Left ventricle myocardium inferior (tissue), 1 donor: Measurements from ENCODE around the gene KCNK3. TPM values are rescaled to one million over a fixed set of nuclear protein-coding genes. Genes with fewer than 3 reads are reported as not detected.

Source experiments
- DNase-seq: peaks from one replicate; pipeline ENCODE4 v3.0.0-alpha.2; 2020
- H3K27ac ChIP-seq: fragments of 200-600 bp; replicated peaks from 2 replicates; pipeline ENCODE4 v1.8.0; 2021
- H3K27me3 ChIP-seq: fragments of 200-600 bp; 2 replicates; pipeline ENCODE4 v1.8.0; 2021; ENCODE audit warnings: low read depth
- H3K36me3 ChIP-seq: fragments of 200-600 bp; 2 replicates; pipeline ENCODE4 v1.8.0; 2021
- H3K4me1 ChIP-seq: fragments of 200-600 bp; 2 replicates; pipeline ENCODE4 v1.8.0; 2021
- H3K4me3 ChIP-seq: fragments of 200-600 bp; 2 replicates; pipeline ENCODE4 v1.8.0; 2021; ENCODE audit warnings: mild to moderate bottlenecking, moderate library complexity
- H3K9me3 ChIP-seq: fragments of 200-600 bp; replicated peaks from 2 replicates; pipeline ENCODE4 v1.8.0; 2021
- intact Hi-C: fragments of 100-400 bp; cut with micrococcal nuclease; formaldehyde crosslinking; loops from one replicate; pipeline ENCODE4 v1.11.0; 2022
- total RNA-seq: library from RNA; stranded (reverse); fragmentation: NEBNext Ultra II Directional; extraction: Animal tissue kit (Norgen Biotek cat#: 25700); gene quantifications from one replicate; pipeline ENCODE4 v1.2.1, GENCODE V29; 2021
- TF ChIP-seq, protein P1 (sequence below): fragments of 200-600 bp; IDR thresholded peaks from 2 replicates; pipeline ENCODE4 v1.8.0; 2021; ENCODE audit warnings: antibody characterized with exemption, mild to moderate bottlenecking, borderline replicate concordance
- donor health status: DM: no; HTN: yes; CAD: no; lungs with severe emphysema.

Gene KCNK3
- total RNA-seq, 1 donor from 2014 or later: 3.2 TPM

GRCh38 chr2:26710145-26710544 is 17.6 kb downstream of the KCNK3 start:
- peak overlapping the region; percentile 75 for H3K27ac ChIP-seq
- no peak for DNase-seq
- no peaks in the 10 kb centered on the region for H3K27me3 ChIP-seq
- H3K9me3 ChIP-seq: no peaks in the 10 kb centered on the region
- H3K4me3 ChIP-seq: no peak overlapping the region
- TF ChIP-seq, protein P1, sequence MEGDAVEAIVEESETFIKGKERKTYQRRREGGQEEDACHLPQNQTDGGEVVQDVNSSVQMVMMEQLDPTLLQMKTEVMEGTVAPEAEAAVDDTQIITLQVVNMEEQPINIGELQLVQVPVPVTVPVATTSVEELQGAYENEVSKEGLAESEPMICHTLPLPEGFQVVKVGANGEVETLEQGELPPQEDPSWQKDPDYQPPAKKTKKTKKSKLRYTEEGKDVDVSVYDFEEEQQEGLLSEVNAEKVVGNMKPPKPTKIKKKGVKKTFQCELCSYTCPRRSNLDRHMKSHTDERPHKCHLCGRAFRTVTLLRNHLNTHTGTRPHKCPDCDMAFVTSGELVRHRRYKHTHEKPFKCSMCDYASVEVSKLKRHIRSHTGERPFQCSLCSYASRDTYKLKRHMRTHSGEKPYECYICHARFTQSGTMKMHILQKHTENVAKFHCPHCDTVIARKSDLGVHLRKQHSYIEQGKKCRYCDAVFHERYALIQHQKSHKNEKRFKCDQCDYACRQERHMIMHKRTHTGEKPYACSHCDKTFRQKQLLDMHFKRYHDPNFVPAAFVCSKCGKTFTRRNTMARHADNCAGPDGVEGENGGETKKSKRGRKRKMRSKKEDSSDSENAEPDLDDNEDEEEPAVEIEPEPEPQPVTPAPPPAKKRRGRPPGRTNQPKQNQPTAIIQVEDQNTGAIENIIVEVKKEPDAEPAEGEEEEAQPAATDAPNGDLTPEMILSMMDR: no peak
- intact Hi-C loops: no loop called here
- no peaks in the 10 kb centered on the region for H3K36me3 ChIP-seq
- peaks cover 63% of the 10 kb centered on the region for H3K4me1 ChIP-seq

DNA sequence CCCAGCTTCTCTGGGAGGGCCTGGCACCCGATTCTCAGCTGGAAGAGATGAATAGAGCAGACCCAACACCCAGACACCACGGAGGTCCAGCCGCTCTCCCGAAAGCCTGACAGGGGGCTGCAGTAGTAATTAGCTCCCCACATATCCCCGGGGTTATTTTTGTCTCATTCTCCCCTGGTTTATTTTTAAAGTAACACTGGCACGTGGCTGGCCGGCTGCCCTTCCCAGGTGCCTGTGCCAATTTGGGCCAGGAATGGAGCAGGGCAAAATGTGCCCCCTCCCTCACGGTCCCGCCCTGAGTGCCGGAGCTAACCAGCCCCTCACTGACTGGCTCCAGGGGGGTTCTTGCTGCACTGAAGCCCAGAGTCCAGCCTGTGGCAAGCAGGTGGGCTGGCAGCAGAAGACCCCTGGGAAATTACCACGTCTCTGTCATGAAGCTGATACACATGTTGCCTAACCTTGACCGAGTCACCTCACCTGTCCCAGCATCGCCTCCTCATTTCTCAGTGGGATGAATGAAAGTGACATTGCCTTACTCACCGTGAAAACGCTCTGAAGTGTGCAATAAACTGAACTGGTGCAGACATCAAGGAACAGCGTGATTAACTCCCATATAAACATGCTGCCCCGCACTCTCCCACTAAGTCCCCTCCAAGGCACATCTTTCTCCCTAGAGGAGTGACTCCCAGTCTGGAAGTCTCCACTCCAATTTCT is 18.4 kb downstream of the KCNK3 start:
- no peaks in the 10 kb centered on the region for H3K27me3 ChIP-seq
- intact Hi-C loops: no loop called here
- DNase-seq: peak; percentile 61

GRCh38 chr2:26711457-26712161 is 19.1 kb downstream of the KCNK3 start:
- no peaks in the 10 kb centered on the region for H3K9me3 ChIP-seq
- H3K4me1 ChIP-seq: peaks cover 58% of the 10 kb centered on the region
- no peaks in the 10 kb centered on the region for H3K36me3 ChIP-seq
- no peak for DNase-seq
- intact Hi-C loops: no loop called here
- H3K27ac ChIP-seq: peak overlapping the region; percentile 75
- no peaks in the 10 kb centered on the region for H3K27me3 ChIP-seq
- H3K4me3 ChIP-seq: no peak overlapping the region
- TF ChIP-seq, protein P1: no peak

More for the DNA sequence above, 18.4 kb downstream of the KCNK3 start:
- Histone ChIP-seq H3K4me3 (no peak overlapping the region), H3K36me3 (no peaks in the 10 kb centered on the region), H3K9me3 (no peaks in the 10 kb centered on the region), H3K4me1 (peaks cover 63% of the 10 kb centered on the region), H3K27ac (peak overlapping the region; percentile 75)
- TF ChIP-seq, protein P1: no peak

- Histone ChIP-seq H3K27me3 (no peaks in the 10 kb centered on the region), H3K27ac (peak overlapping the region; percentile 75), H3K4me1 (peaks cover 54% of the 10 kb centered on the region), H3K4me3 (no peak overlapping the region), H3K9me3 (no peaks in the 10 kb centered on the region), H3K36me3 (no peaks in the 10 kb centered on the region)
- TF ChIP-seq, protein P1: no peak
- intact Hi-C loops: no loop called here
- no peak for DNase-seq
These were observed 20.3 kb downstream of the KCNK3 start for GRCh38 chr2:26712486-26713465.

GRCh38 chr2:26715528-26716270 is 23.2 kb downstream of the KCNK3 start:
- Histone ChIP-seq H3K4me1 (peaks cover 56% of the 10 kb centered on the region), H3K9me3 (no peaks in the 10 kb centered on the region), H3K27me3 (no peaks in the 10 kb centered on the region), H3K4me3 (no peak overlapping the region), H3K27ac (no peak overlapping the region), H3K36me3 (no peaks in the 10 kb centered on the region)
- TF ChIP-seq, protein P1: no peak
- DNase-seq: no peak
- intact Hi-C loops: no loop called here
